Measurements from ENCODE around the gene IFI44L.

Gene IFI44L

GRCh38 chr1:78691995-78692747 is 71.9 kb downstream of the IFI44L start:
- no peak for DNase-seq
